Measurements from ENCODE around the gene PPP5C.

GRCh38 chr19:46308510-46308909 is 38.4 kb upstream of the PPP5C start:
- TF ChIP-seq CTCF (conservative IDR thresholded peaks at IDR 0.05; ENCODE audit: low read length), result no peak
- no peak for TF ChIP-seq EZH2phosphoT487 (IDR thresholded peaks at IDR 0.05; ENCODE audit: borderline replicate concordance)
